ENCODE results near the gene COG8.

GRCh38 chr16:69338557-69339288, 641 bp downstream of the COG8 start:
- TF ChIP-seq JUN (IDR thresholded peaks at IDR 0.05; ENCODE audit: borderline replicate concordance, insufficient read depth, insufficient read length, low read depth), result no peak
- TF ChIP-seq EZH2 (IDR thresholded peaks at IDR 0.05; ENCODE audit: borderline replicate concordance, low read depth, low read length, severe bottlenecking), result no peak
- TF ChIP-seq CTCF (IDR thresholded peaks at IDR 0.05; ENCODE audit: extremely low read depth in 1 of 2, insufficient read depth in 1 of 2, low read depth in 1 of 2, low read length in 2 of 2), result no peak
- TF ChIP-seq MYC (IDR thresholded peaks at IDR 0.05; ENCODE audit: low read depth, low read length), result no peak
- no peak for TF ChIP-seq POLR2A (IDR thresholded peaks at IDR 0.05; ENCODE audit: low read depth, low read length)

Measured in endothelial cell of umbilical vein (primary cell).